ENCODE measurements around the gene C20orf144.

GRCh38 chr20:33651562-33652048 is 10.5 kb upstream of the C20orf144 start:
- TF ChIP-seq CTCF (IDR thresholded peaks at IDR 0.05) (no peak), POLR2A (IDR thresholded peaks at IDR 0.05) (no peak)

Measured in esophagus squamous epithelium (tissue), 4 donors.